GM23338 (cell line): ENCODE measurements around the gene PDCD10. TPM values are rescaled to one million over a fixed set of nuclear protein-coding genes. Genes with fewer than 3 reads are reported as not detected.

Source experiments
- ATAC-seq: fragments of 200-7000 bp; cut with Tn5 transposase; 3 replicates; pipeline ENCODE4 v1.9.1; 2020
- DNase-seq: peaks from one replicate; pipeline ENCODE4 v3.0.0-alpha.2; 2015; ENCODE audit warnings: low spot score
- H2AFZ ChIP-seq: fragments of 200-600 bp; sonication (generic); 2 replicates; pipeline ENCODE4 v1.8.0; 2016; ENCODE audit warnings: antibody characterized with exemption, mild to moderate bottlenecking, moderate library complexity
- H3F3A ChIP-seq: fragments of 200-600 bp; sonication (generic); replicated peaks from 2 replicates; pipeline ENCODE4 v1.8.0; 2017; ENCODE audit warnings: antibody characterized with exemption, mixed run types, low read depth
- H3K27ac ChIP-seq: fragments of 200-600 bp; sonication (generic); 2 replicates; pipeline ENCODE4 v1.6.1; 2016; ENCODE audit warnings: low read depth
- H3K27me3 ChIP-seq: fragments of 200-600 bp; sonication (generic); 2 replicates; pipeline ENCODE4 v1.8.0; 2016; ENCODE audit warnings: mild to moderate bottlenecking, mixed run types, moderate library complexity; ENCODE audit not compliant: insufficient read depth
- H3K36me3 ChIP-seq: fragments of 200-600 bp; sonication (generic); 2 replicates; pipeline ENCODE4 v1.8.0; 2016; ENCODE audit warnings: mild to moderate bottlenecking; ENCODE audit not compliant: insufficient read depth
- H3K4me1 ChIP-seq: fragments of 200-600 bp; sonication (generic); 2 replicates; pipeline ENCODE4 v1.8.0; 2016; ENCODE audit warnings: mild to moderate bottlenecking, moderate library complexity; ENCODE audit not compliant: insufficient read depth
- H3K4me2 ChIP-seq: fragments of 200-600 bp; sonication (generic); 2 replicates; pipeline ENCODE4 v1.7.1; 2017; ENCODE audit warnings: mixed run types
- H3K4me3 ChIP-seq: fragments of 200-600 bp; sonication (generic); 2 replicates; pipeline ENCODE4 v1.6.1; 2016; ENCODE audit warnings: mixed run types
- H3K79me2 ChIP-seq: fragments of 200-600 bp; sonication (generic); replicated peaks from 2 replicates; pipeline ENCODE4 v1.8.0; 2017; ENCODE audit warnings: mild to moderate bottlenecking; ENCODE audit not compliant: insufficient read depth
- H3K9me2 ChIP-seq: fragments of 200-600 bp; sonication (generic); 2 replicates; pipeline ENCODE4 v1.8.0; 2017; ENCODE audit not compliant: insufficient read depth
- H4K20me1 ChIP-seq: fragments of 200-600 bp; sonication (generic); replicated peaks from 2 replicates; pipeline ENCODE4 v1.8.0; 2017; ENCODE audit warnings: mild to moderate bottlenecking; ENCODE audit not compliant: insufficient read depth
- H3K27ac Mint-ChIP-seq: 2 replicates; pipeline ENCODE4 v1.8.0; 2020; ENCODE audit warnings: inconsistent platforms, mild to moderate bottlenecking, moderate library complexity, mixed read lengths
- H3K27me3 Mint-ChIP-seq: 3 replicates; pipeline ENCODE4 v1.8.0; 2022; ENCODE audit warnings: low read depth, mild to moderate bottlenecking, moderate library complexity, mixed read lengths, inconsistent platforms; ENCODE audit not compliant: insufficient read depth, poor library complexity
- H3K36me3 Mint-ChIP-seq: 3 replicates; pipeline ENCODE4 v1.8.0; 2021; ENCODE audit warnings: low read depth, mild to moderate bottlenecking, inconsistent platforms, moderate library complexity, mixed read lengths
- H3K4me1 Mint-ChIP-seq: 3 replicates; pipeline ENCODE4 v1.8.0; 2020; ENCODE audit warnings: mild to moderate bottlenecking, inconsistent platforms, mixed read lengths
- H3K4me3 Mint-ChIP-seq: 3 replicates; pipeline ENCODE4 v1.8.0; 2021; ENCODE audit warnings: moderate library complexity, mild to moderate bottlenecking, inconsistent platforms, mixed read lengths
- H3K9me3 Mint-ChIP-seq: 3 replicates; pipeline ENCODE4 v1.8.0; 2020; ENCODE audit warnings: moderate library complexity, mild to moderate bottlenecking, inconsistent platforms, mixed read lengths
- JUNB ChIP-seq: IDR thresholded peaks from one replicate; pipeline ENCODE4 v1.6.1; 2016; ENCODE audit warnings: antibody characterized with exemption; ENCODE audit not compliant: unreplicated experiment
- POLR2AphosphoS5 ChIP-seq: IDR thresholded peaks from 2 replicates; pipeline ENCODE4 v1.6.1; 2016; ENCODE audit warnings: antibody characterized with exemption, low read depth
- STAT1 ChIP-seq: IDR thresholded peaks from one replicate; pipeline ENCODE4 v1.6.1; 2016; ENCODE audit warnings: antibody characterized with exemption; ENCODE audit not compliant: unreplicated experiment
- ZNF331 ChIP-seq: fragments of 250-450 bp; sonication (Bioruptor Pico); IDR thresholded peaks from 2 replicates; pipeline ENCODE4 v1.5.0; 2020; ENCODE audit warnings: low read depth, mild to moderate bottlenecking, moderate library complexity
- polyA plus RNA-seq: library from polyadenylated mRNA; unstranded; fragments of >200 nt; fragmentation: Nextera tagmentation; extraction: Ambion mirVana; gene quantifications from 2 replicates; pipeline ENCODE4 v1.2.1, GENCODE V29; 2016
- small RNA-seq: library from RNA; depleted of rRNA; stranded (forward); fragments of <200 nt; gene quantifications from one replicate; pipeline ENCODE3, GENCODE V24; 2014; ENCODE audit warnings: low replicate concordance
- total RNA-seq: library from RNA; depleted of rRNA; stranded (reverse); fragments of >200 nt; shearing (Covaris generic); gene quantifications from 2 replicates; pipeline ENCODE4 v1.2.3, GENCODE V29; 2014; rRNA removed

The PDCD10 gene
- total and polyA plus RNA-seq, 2 experiments from 2014 or later = 95.2 to 125 TPM

GRCh38 chr3:167644611-167645010 lies 90.1 kb downstream of the PDCD10 start:
- peaks cover 3% of the 10 kb centered on the region; the same call in 2 of the 3 replicates for H3K36me3 Mint-ChIP-seq
- no peak overlapping the region for H3K4me2 ChIP-seq
- ATAC-seq = no peak

More at GRCh38 chr3:167644611-167645010, 90.1 kb downstream of the PDCD10 start:
- Histone ChIP-seq H3K4me3 (no peak overlapping the region), H3K4me1 (no peaks in the 10 kb centered on the region), H3K79me2 (no peaks in the 10 kb centered on the region), H4K20me1 (no peaks in the 10 kb centered on the region), H3K9me2 (peaks cover 13% of the 10 kb centered on the region), H3K27me3 (no peaks in the 10 kb centered on the region), H3F3A (no peaks in the 10 kb centered on the region), H2AFZ (no peak overlapping the region), H3K27ac (no peak overlapping the region), H3K36me3 (peaks cover 8% of the 10 kb centered on the region; the same call in 1 of the 2 replicates)
- TF ChIP-seq JUNB (no peak), ZNF331 (CRISPR knock-in tag) (no peak), STAT1 (no peak), POLR2AphosphoS5 (no peak)
- H3K27ac Mint-ChIP-seq = no peak overlapping the region
- no peak overlapping the region for H3K4me3 Mint-ChIP-seq
- H3K27me3 Mint-ChIP-seq = peaks cover 2% of the 10 kb centered on the region
- peaks cover 3% of the 10 kb centered on the region; the same call in 2 of the 3 replicates for H3K9me3 Mint-ChIP-seq
- peaks cover 3% of the 10 kb centered on the region; the same call in 2 of the 3 replicates for H3K4me1 Mint-ChIP-seq
- DNase-seq = no peak

Small RNAs within 50 kb of the gene (small RNA-seq; reads per million reads assigned to genes)
- not detected for gene HMGN1P8

Other genes with a start within 250 kb of the PDCD10 start
- 0.08 and 1.4 TPM in 2 replicates for gene WDR49, start 81.0 kb downstream of the PDCD10 start, total RNA-seq
- 1.4 and 1.9 TPM in 2 replicates for gene WDR49, start 81.0 kb downstream of the PDCD10 start, polyA plus RNA-seq
- gene SERPINI1, start 829 bp upstream of the PDCD10 start, total RNA-seq = 9.2 and 13.5 TPM in 2 replicates
- gene SERPINI1, start 829 bp upstream of the PDCD10 start, polyA plus RNA-seq = 26.6 and 32.1 TPM in 2 replicates